ENCODE data around the gene CEMP1.
A peak's percentile ranks its signal among the peaks of the same experiment; 100 is the strongest.
"Not testable (repeated sequence)": the region's sequence is repeated elsewhere in the genome, so short reads cannot be mapped to it uniquely, and the experiment has no call there.

CEMP1 gene

GRCh38 chr16:2534335-2534734, 3.1 kb upstream of the CEMP1 start:
- not testable (repeated sequence) for DNase-seq

DNA sequence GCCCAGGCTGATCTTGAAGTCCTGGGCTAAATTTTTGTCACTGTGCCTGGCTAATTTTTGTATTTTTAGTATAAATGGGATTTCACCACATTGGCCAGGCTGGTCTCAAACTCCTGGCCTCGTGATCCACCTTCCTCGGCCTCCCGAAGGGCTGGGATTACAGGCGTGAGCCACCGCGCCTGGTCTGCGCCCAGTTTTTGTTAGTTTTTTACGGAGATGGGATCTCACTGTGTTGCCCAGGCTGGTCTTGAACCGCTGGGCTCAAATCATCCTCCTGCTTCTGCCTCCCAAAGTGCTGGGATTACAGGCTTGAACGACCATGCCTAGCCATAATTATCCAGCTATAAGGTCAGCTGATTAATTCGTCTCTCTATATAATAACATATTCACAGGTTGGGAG, 2.7 kb upstream of the CEMP1 start:
- no peak for DNase-seq

GRCh38 chr16:2533142-2533755, 2.0 kb upstream of the CEMP1 start:
- DNase-seq: not testable (repeated sequence)

DNA sequence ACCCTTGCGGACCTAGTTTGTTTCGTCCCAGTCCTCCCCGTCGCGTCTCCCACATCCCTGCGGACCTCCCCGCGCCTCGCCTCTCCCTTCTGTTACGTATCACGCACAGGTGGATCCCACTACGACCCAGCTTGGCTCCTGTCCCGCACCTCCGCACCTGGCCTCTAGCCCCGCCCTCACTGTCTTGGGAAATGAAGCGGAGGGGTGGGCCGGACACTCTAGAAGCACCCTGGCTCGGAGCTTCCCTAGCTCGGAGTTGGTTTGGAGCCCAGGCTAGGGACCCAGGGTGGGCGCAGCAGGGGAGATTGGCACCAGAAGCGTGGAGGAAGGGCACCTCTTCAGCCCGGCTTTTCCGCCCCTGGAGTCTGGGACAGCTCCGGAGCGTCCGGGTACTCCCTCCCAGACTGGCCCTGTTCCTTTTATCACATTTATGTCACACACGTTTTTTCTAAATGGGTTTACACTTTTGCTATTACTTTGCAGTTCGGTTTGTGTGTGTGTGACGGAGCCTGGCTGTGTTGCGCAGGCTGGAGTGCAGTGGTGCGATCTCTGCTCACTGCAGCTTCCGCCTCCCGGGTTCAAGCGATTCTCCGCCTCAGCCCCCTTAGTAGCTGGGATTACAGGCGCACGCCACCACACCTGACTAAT, 1.4 kb upstream of the CEMP1 start:
- DNase-seq: peak; percentile 72

GRCh38 chr16:2531696-2532493, 687 bp upstream of the CEMP1 start:
- DNase-seq: peak; percentile 99

DNA sequence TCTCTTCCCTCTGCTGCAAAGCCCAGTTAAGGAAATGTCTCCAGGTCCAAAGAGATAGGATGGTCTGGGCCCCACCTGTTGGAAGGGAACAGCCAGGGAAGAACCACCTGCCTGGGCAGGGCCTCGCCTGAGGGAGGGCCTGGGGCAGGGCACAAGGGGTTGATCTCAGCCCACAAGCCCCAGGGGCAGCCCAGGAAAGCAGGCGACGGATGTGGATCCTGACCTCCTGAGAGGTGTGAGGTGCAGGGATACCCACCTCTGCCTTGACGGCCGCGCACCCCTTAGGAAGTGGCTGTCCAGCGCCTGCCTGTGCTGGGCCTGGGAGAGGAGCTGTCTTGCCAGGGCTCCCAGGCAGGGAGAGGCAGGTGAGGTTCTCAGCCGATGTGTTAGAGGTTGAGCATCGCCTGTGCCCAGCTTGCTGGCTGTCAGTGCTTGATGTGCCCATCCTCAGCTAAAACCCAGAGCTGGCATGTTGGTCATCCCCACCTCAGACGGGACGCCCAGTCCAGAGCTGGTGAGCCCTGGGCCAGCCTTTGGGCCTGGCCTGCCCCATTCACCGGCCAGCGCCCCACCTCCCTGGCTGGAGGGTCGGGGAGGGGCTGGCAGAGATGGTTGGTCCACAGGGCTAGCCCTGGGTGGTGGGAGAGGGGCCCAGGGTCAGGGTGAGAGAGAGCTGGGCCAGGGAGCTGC, 434 bp downstream of the CEMP1 start:
- DNase-seq: no peak

DNA sequence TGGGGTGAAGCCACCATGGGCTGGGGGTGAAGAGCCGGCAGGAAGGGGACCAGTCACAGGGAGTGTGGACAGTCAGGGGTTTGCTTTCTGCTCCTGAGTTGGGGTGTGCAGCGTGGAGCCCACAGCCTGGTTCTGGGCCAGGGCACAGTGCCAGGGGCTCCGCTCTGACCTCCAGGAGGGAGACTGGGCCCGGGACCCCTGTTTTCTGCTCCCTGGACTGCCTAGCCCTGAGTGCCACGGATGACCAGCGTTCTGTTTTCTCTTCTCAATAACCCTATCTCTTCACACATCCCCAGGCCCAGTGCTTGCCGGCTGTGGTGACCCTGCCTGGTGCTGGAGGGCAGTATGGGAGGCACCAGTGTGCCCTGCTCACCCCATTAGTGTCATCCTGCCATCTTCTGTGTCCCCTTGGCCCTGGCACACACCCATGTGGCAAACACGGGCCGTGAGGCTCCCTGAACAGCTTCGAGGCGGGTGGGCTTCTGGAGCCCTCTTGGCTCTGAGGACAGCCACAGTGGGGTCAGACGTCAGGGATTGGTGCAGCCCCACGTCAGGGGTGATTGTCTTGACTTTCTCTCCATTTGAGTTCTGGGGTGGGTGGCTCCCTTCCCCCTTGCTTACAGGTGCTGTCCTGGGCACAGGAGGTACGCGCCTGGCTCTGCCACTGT, 1.1 kb downstream of the CEMP1 start:
- DNase-seq: no peak

- no peak for DNase-seq
These were observed 1.9 kb downstream of the CEMP1 start for GRCh38 chr16:2529061-2529931.

- DNase-seq: no peak
These were observed 2.8 kb downstream of the CEMP1 start for GRCh38 chr16:2528161-2529060.

GRCh38 chr16:2527784-2528100, 3.5 kb downstream of the CEMP1 start:
- no peak for DNase-seq

DNA sequence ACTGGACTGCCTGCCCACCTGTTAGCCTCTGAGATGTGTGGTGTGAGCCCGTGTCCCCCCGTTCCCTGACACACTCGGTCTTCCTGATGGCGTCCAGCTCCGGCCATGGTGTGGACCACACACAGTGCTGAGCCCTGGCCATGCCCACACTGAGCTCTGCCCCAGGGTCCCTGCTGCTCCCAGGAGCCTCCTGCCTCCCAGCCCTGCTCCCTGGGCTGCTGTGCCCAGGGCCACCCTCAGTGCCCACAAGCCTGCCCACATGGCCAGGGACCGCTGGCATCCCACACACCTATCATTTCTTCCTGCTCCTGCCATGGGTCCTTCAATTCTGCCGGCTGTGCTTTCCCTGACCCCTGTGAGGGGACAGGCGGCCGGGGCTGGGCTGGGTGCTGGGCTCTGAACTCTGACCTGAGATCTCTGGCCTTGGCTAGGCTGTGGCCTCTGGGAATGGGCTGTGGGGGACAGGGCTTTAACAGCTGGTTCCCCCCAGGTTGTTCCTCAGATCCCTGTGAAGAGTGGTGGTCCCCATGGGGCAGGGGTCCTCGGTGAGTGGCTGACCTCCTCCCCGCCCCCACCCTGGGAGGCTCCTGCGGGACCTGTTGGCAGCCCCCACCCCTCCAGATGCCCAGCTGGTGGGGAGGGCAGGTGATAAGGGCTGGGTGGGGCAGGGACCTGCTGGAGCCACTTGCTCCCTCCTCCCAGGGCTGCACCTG, 4.0 kb downstream of the CEMP1 start:
- no peak for DNase-seq

DNA sequence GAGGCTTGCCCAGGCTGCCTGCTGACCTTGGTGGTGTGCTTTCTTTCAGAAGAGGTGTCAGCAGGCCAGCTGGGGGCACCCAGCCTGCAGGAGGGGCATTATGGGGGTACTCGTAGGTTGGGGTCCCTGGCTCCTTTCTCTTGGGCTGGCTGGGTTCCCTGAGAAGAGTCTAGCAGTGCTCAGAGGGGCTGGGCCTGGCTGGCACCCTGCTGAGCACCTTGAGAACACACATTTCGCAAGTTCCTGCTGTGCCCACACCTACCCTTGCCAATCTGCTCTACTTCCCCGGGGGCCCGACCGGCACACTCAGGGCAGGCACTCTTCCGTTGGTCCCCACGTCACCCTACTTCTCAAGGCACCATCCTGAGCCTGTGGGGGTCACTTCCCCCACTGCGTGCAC, 5.1 kb downstream of the CEMP1 start:
- no peak for DNase-seq

DNA sequence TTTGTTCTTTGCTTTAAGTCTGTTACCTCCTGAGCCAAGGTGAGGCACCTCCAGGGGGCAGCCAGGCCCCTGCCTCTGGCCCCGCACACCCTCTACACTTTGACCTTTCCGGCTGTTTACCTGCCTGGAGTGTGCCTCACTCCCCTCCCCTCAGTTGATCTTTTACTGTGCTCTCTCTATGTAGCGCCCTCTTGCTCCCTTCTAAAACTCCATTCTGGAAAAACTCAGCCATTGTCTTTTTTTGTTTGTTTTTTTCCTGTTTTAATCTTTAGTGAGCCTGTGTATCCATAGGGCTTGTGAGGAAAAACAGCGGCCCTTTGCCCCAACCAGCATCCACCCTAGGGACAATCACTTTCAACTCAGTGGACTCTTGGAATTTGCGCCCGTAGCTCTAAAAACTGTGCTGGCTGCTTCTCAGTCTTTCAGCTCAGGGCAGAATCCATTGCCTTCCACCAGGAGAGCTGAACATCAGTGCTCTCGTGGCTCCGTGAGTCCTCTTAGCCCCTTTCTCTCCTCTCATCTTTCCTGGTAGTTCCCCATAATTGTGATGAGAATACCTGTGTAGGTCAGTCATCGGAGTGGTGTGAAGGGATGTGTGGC, 6.8 kb downstream of the CEMP1 start:
- DNase-seq: no peak

- DNase-seq: no peak
These were observed 7.4 kb downstream of the CEMP1 start for GRCh38 chr16:2523801-2524231.

DNA sequence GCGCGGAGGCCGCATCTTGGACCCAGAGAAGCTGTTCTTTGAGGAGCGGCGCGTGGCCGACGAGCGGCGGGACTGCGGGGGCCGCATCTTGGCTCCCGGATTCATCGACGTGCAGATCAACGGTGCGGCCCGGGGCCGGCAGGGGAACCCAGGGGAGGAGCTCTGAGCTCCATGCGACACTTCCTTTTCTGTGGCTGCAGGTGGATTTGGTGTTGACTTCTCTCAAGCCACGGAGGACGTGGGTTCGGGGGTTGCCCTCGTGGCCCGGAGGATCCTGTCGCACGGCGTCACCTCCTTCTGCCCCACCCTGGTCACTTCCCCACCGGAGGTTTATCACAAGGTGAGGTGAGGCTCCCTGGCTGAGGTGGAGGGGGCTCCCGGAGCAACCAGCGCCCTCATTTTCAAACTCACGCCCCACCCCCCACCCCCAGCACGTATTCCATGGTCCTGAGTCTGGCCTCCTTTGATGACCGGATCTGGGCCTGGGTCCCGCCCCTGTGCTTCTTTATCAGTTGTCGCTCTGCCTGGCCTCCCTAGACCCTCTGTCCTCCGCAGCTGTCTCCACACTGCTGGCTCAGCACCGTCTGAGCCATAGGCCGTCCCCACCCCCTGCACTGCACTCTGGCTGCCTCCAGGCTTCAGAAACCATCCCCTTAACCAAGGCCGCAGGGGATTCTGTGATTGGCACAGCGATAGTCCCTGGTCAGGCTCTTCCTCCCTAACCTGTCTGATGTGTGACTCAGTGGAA, 10.2 kb downstream of the CEMP1 start:
- peak; percentile 24 for DNase-seq

GRCh38 chr16:2520097-2520783, 11.0 kb downstream of the CEMP1 start, which contains the start of gene AMDHD2:
Gene AMDHD2 (plus strand): TSS chr16:2520371. CDS start chr16:2520459, 88 bp downstream.
- DNase-seq: peak; percentile 93

- no peak for DNase-seq
These were observed 11.5 kb downstream of the CEMP1 start for GRCh38 chr16:2519711-2520080.
